HG03432 (cell line): ENCODE data around the gene RPLP1.
A peak's percentile ranks its signal among the peaks of the same experiment; 100 is the strongest.

ENCODE experiments used
- ATAC-seq: cut with Tn5 transposase; IDR thresholded peaks from one replicate; pipeline ENCODE4 v1.9.1; 2021; ENCODE audit warnings: mild to moderate bottlenecking, moderate library complexity; ENCODE audit not compliant: unreplicated experiment

RPLP1 gene

DNA sequence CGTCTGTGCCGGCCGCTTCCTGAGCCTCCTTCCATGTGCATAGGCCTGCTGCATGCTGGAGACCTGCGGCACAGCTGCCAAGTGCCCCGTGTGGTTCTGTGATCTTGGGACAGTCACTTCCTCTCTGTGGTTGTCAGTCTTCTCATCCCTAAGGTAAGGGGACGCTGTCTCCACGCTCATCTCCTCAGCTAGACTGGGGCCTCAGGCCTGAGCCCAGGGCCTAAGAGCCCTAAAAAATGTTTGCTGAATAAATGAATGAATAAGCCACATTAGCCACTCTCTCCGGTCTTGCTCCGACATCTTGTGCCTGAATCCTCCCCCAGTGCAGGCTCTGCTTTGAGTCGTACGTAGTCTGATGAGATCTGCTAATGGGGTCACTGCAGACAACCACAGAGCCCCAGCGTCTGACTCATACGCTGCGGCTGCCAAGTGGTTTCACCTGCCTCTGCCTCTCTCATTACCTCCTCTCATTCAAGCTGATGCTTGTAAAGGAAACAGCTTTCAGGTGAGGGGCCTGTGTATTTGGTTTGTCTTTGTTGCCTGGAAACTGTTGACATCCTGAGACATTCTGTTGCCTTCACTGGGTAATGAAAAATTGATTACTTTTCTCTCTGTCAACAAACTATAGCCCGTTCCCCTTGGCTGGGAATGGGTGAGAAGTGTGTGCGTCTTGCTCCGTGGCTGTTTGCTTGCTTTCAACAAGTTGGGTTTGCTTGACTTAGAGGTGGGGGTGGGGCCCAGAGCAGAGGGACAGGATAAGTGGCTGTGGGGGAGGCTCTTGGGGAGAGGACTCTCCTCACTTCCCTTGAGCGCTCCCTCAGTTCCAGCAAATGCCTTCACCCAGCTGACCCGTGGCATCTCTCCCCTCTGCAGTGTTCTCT is 15.9 kb downstream of the RPLP1 start:
- ATAC-seq, result no peak

DNA sequence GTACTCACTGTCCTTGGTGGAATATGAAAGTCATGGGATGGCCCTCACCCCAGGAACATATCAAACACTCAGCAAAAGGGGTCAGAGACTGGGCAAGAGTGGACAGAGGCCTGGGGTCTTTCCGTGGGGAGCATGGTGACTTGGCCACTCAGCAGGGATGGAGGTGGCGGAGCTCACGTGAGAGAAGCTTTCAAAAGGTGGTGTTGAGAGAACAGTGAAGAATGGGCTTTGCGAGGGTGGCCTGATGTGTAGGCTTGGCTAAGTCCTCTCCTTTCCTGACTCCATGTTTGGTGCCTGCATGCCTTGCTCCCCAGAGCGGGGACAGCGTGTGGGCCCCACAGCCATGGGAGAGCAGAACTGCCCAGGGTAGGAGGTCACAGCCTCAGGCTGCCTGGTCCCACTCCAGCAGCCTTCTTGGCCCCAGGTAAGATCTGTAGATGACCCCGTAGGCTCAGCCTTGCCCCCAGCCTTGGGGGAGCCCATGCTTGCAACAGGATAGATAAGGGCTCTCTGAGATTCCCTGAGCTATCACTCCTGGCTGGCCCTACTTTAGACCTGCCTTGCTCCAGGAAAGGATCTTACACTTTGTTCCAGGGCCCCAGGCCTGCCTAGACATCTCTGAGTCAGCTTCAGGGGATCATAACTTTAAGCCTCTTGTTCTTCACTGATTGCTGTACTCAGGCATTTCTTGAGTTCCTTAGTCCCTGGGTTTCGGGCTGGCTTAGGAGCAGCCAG is 17.0 kb downstream of the RPLP1 start:
- ATAC-seq, result no peak

DNA sequence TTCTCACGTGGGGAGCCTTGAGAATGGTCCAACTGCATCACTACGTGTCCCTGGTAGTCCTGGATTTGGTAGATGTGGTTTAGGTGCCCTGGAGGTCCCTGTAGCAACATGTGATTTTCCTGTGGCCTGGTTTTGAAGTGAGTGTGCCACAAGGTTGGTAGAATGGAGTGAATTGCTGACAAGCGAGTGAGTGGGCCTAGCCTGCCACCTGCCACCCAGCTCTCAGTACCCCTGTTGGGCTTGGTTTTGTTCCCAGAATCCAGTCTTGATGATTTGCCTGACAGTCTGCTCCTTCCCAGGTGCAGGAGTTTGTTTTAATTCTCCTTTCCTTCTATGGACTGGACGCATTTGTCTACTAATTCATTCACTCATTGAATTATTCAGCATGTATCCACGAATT is 19.4 kb downstream of the RPLP1 start:
- ATAC-seq, result no peak

DNA sequence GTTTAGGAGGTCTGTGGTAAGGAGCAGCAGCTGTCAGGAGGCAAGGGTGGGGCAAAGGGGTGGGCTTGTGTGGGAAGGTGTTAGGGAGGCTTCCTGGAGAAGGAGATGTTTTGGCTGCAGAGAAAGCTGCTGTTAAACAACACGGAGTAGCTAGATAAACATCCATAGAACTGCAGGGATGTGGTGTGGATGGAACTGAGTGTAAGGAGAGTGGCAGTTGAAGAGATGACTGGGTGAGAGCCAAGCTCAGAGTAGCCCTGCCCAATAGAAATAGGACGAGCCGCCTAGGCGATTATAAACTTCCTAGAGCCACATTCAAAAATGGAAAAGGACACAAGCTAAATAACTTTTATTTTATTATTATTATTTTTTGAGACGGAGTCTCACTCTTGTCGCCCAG is 19.9 kb downstream of the RPLP1 start:
- no peak for ATAC-seq

DNA sequence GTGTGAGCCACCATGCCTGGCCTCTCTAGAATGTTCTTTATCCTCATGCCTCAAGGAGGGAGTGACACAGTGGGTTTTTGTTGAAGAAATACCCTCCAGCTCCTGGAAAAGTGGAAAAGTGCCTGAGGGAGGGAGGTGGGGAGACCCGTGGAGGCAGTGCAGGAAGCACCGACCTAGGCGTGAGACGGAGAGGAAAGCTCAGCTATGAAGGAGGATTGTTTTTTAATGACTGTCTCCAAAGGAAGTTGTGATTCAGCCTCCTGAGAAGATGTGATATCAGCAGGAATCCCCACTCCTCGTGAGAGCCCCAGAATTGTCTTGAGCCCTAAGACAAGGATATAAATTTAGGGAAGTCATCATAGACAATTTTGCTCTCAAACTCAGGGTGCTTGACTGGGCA is 21.7 kb downstream of the RPLP1 start:
- ATAC-seq, result no peak

DNA sequence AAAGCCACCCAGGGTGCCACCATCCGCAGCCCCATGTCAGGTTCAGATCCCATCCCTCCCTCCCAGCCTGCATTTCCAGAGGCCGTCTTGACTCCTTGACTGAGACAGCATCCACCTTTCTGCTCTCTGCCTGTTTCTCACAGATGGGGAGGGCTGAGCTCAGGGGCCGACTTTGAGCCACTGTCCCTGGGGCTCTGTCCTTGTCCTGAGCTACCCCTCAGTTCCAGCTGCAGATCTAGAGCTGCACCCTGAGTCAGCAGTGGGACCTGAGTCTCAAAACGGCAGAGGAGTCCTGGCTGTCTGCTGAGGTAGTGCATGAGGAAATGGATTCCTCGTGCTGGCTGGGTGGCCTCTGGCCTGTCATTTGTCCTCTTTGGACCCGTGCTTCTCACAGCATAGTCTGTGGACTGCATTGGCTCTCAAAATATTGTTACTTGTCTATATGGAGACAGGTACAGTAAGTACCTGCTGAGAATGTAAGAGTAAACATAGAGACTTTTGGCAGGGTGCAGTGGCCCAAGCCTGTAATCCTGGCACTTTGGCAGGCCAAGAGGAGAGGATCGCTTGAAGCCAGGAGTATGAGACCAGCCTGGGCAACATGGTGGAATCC is 22.3 kb downstream of the RPLP1 start:
- ATAC-seq, result no peak

DNA sequence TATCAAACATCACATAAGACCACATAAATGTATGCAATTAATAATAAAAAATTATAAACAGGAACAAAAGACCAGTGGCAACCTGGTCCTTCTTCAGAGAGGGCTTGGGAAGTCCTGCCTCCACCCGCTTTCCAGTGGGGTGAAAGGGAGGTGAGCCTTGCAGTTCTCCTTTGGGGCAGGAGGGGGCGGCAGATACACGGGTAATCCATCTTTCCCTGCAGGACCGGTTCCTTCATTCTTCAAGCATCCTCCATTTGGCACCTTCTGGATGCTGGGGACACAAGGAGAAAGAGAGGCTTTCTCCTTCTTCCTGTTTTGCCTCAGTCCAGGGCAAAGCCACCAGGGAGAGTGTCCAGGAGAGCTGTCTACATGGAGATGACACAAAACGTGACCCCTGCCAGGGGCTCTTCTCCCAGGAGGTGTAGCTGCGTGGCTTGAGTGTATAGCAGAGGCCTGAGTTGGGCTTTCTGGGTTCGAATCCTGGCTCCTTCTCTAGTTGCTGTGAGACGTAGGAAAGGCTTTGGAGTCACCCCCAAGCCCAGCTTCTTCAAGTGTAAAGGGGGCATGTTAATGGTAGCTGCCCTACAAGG is 23.2 kb downstream of the RPLP1 start:
- ATAC-seq, result peak; percentile 52

DNA sequence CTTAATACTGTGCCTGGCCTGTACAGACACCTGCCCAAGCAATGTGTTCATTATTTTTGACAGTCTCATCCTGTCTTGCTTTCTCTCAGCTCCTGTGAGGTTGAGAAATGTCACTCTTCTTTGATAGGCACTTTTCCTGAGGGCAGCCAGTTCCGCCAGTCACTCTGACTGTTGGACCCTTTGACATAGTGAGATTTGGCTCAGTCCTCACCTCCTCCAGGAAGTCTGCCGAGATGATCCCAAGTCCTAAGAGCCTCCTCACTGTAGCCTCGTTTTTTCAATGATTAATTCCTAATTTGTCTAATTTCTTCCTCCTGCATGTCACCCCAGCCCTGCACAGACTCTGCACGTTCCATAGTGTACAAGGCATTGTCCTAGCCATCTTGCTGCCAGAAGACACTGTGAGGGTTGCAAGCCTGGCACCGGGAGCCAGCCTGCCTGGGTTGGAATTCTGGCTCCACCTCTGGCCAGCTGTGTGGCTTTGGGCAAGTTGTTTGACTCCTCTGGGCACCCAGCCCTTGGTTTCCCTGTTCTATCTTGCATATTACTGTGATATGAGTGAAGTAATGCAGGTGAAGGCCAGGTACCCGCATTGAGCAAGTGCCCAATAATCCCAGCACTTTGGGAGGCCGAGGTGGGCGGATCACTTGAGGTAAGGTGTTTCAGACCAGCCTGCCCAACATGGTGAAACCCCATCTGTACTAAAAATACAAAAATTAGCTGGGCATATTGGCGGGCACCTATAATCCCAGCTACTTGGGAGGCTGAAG is 24.3 kb downstream of the RPLP1 start:
- ATAC-seq, result no peak

DNA sequence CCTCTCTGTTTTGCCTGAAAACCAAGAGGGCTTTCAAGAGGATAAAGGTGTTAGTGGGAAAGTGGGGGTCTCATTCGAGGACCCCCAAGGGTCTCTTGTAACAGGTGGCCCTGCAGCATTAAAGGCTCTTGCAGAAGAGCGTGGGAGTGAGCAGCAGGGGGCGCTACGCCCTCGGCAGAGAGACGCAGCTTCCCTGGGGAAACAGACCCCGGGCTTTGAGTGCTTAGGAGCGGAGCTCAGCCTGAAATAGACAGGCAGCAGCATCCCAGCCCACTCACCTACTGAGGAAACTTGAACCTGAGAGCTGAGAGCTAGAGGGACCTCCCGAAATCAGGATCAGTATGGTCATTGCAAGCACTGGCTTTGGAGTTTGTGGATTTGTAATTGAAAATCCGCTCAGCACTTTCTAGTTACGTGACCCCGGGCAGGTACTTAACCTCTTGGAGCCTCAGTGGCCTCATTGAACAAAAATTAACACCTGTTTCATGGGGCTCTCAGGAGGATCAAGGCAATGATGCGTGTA is 25.7 kb downstream of the RPLP1 start:
- ATAC-seq, result no peak

DNA sequence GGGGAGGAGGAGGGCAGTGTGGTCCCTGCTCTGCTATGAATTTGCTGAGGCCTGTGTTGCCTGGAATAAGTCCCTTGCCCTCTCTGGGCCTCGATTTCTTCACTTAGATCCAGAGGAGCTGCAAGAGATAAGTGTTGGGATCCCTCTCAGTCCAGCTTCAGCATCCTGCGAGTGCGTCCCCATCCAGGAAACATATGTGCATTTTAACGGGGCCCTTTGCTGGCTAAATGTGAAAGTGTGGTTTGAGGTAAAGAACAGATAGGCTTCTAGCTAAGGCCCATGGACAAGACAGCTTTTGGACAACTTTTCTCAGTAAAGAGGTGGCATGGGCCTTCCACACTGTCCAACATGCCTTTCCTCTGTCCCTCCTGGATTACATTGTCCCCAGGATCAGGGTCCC is 26.5 kb downstream of the RPLP1 start:
- no peak for ATAC-seq

DNA sequence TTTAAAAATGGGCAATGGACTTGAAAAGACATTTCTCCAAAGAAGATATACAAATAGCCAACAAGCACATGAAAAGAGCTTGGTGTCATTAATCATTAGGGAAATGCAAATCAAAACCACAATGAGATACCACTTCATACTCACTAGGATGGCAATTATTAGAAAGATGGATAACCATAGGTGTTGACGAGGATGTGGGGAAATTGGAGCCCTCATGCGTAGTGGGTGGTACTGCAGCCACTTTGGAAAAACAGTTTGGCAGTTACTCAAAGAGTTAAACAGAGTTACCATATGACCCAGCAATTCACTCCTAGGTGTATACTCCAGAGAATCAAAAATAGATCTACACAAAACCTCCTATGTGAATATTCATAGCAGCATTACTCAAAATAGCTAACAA is 27.4 kb downstream of the RPLP1 start:
- ATAC-seq, result no peak

DNA sequence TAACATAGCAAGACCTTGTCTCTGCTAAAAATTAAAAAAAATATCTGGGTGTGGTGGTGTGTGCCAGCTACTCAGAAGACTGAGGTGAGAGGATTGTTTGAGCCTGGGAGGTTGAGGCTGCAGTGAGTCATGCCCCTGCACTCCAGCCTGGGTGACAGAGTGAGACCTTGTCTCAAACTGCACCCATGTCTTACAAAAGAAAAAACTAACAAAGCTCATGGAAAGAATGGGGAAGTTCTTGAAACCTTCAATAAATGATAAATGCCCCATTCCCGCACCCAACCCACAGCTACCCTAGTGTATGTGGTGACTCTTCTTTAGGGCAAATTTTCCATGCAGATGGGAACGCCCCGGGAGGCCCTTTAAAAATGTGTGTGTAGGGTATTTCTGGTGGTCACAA is 28.3 kb downstream of the RPLP1 start:
- ATAC-seq, result no peak

DNA sequence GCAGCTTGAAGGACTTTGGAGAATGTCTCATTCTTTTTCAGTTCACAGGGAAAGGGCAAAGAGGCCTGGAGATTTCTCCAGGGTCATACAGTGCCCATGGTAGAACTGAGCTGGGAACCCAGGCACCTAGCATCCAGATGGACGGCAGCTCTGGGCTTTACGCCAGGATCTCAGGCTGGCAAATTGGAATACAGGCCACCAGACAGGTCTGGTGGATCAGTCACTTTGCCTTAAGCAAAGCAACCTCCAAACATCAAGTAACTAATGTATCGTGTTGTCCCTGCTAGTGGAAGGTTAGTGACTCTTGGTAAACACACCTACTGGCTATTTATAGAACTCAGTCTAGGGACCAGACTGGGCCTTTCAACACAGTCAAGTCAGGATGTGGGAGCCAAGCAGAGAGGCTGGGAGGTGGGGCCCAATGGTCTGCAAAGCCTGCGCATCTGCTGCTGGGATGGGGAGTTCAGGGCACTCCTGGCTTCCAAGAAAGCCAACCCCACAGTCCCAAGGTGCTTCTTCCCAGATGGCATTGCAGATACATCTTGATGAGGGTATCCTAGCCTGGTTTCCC is 30.2 kb downstream of the RPLP1 start:
- no peak for ATAC-seq

DNA sequence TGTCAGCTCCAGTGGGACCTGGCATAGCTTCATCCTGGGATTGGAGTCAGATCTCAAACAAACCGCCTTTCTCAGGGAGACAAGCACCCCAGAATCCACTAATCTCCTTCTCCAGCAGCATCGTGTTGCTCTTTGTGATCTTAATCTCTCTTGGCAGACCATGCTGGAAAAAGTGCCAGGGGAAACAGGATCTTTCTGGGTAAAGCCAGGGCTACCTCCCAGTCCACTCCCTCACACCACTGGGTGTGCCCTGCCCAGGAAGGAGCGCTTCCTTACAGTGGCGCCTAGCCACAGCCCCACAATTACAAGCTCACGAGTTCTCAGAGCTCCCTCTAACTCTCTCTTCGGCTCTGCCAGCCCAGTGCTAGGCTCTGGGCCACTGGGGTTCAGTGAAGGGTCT is 32.2 kb downstream of the RPLP1 start:
- no peak for ATAC-seq

DNA sequence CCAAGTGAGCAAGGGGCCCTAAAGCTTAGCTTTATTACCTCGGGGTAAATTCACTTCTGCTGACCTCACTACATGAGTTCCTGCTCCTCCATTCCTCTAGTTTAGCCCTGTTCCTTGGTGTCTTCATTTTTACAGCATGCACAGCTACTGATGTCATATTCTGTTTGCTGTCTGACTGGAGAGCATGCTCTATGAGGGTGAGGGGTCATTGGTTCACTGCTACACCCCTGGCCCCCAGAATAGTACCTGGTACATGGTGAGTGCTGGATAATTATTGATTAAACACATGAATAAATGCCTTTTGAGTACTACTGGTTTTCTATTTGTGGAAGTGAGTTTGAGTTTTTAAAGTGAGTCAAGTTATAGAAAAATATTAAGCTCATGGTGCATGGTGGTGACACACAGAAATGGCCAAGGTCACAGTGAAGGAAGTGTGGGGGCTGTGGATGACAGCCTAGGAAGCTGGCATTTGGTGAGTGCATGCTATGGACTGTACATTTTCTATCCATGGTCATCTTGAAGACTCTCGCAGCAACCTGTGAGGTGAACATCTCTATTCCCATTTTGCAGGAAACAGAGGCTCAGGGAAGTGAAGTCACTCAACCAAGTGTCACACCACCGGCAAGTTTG is 34.0 kb downstream of the RPLP1 start:
- no peak for ATAC-seq

DNA sequence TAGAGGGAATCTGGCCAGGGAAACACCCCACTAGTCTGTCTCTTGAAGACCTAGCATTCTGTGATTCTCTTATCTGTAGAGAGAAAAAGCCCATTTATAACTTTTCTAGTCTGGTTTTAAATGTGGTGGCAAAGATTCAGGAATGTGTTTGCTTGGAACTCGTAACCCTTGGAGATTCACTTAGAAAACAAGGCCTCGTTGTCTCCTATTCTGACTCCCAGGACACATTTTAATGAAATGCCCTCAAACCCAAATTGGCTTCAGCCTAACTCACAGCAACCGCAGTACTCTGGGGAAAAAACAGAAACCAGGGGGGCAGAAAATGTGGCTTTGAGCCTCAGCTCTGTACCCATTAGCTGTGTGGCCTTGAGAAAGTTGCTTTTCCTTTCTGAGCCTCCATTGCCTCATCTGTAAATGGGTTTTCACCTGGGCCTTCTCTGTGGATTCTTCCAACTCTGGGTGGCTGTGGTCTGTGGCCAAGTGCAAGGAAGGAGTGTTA is 36.5 kb downstream of the RPLP1 start:
- ATAC-seq, result no peak

DNA sequence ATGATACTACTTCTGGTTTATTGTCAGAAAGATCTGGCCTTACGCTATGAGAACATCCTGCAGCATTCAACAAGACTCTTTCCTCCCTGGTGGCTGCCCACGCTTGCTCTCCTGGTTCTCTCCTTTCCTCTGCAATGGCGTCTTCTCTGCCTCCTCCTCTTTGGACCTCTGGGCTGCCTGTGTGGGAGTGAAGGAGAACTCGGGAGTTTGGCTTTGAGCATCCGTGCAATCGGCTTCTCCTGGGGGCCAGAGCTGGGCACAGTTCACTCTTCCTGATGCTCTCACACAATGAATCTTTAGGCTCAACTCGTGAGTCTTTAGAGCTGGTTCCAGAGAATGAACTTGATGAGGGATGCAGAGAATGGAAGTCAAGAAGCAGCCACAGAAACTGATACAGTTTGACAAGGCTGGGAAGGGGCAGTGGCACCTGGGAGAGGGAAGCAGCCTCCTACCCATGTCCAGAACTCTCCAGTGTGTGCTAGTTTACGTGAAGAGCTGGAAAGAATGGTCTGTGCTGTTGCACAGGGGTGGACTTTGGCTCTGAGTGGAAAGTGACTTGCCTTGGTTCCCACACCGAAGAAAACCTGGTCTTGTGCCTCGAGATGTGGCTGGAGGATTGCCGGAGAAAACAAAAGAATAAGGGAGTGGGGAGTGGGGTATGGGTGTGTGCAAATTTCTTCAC is 37.9 kb downstream of the RPLP1 start:
- no peak for ATAC-seq

DNA sequence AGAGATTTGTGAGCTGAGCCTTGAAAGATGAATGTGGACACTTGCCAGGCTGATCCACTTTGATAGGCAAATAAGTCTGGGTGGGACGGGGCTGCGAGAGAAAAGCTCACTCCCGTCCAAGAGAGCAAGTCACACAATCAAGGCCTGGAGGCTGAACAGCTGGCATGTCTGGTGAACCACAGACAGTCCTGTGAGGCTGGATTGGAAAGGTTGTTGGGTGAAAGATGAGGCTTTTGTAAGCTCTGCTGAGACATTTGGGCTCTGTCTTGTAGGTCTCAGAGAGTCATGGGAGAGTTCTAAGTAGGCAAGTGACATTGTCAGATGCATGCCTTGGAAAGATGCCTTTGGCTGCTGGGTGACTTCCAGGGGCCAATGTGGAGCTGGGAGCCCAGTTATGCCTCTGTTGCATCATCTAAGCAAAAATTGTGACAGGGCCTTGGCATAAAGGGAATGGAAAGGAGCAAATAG is 38.5 kb downstream of the RPLP1 start:
- ATAC-seq, result no peak

DNA sequence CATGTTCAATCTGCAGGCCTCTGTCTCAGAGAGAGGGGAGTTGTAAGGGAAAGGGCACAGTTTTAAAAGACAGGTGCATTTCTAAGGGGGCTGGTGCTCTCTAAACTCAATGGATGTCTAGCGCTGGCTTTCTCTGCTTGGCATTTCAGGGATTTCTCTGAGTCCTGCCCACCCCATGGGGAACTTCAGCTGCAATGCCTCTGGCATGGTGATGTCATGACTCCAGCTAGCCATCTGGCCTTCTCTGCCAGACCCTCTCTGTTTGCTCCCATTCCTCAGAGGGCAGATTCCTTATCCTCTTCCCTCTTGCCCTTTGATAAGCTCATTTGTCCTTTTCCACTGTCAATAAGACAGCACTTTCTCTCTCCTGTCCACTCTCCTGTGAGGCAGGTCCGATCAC is 40.8 kb downstream of the RPLP1 start:
- no peak for ATAC-seq
